ENCODE results near the gene THAP9. TPM values are rescaled to one million over a fixed set of nuclear protein-coding genes. Genes with fewer than 3 reads are reported as not detected.

The THAP9 gene
- total RNA-seq, 2 donors from 2014 or later: 2.7 to 3.9 TPM

GRCh38 chr4:82868572-82868971 is 32.0 kb upstream of the THAP9 start:
- no peak for DNase-seq (ENCODE audit: low spot score)
- Histone ChIP-seq H3K27ac (no peak overlapping the region), H3K9me3 (no peaks in the 10 kb centered on the region), H3K27me3 (replicated peaks; ENCODE audit: insufficient read depth) (no peaks in the 10 kb centered on the region), H3K4me1 (ENCODE audit: control insufficient read depth in 1 of 2, low read depth in 2 of 2) (peaks cover 0 to 13% of the 10 kb centered on the region in 2 donors), H3K4me3 (no peak overlapping the region), H3K36me3 (peaks cover 40% of the 10 kb centered on the region)
- ATAC-seq (ENCODE audit: insufficient number of reproducible peaks, low FRiP score, low read depth): no peak
- TF ChIP-seq, protein P1, sequence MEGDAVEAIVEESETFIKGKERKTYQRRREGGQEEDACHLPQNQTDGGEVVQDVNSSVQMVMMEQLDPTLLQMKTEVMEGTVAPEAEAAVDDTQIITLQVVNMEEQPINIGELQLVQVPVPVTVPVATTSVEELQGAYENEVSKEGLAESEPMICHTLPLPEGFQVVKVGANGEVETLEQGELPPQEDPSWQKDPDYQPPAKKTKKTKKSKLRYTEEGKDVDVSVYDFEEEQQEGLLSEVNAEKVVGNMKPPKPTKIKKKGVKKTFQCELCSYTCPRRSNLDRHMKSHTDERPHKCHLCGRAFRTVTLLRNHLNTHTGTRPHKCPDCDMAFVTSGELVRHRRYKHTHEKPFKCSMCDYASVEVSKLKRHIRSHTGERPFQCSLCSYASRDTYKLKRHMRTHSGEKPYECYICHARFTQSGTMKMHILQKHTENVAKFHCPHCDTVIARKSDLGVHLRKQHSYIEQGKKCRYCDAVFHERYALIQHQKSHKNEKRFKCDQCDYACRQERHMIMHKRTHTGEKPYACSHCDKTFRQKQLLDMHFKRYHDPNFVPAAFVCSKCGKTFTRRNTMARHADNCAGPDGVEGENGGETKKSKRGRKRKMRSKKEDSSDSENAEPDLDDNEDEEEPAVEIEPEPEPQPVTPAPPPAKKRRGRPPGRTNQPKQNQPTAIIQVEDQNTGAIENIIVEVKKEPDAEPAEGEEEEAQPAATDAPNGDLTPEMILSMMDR (IDR thresholded peaks at IDR 0.05): no peak

DNA sequence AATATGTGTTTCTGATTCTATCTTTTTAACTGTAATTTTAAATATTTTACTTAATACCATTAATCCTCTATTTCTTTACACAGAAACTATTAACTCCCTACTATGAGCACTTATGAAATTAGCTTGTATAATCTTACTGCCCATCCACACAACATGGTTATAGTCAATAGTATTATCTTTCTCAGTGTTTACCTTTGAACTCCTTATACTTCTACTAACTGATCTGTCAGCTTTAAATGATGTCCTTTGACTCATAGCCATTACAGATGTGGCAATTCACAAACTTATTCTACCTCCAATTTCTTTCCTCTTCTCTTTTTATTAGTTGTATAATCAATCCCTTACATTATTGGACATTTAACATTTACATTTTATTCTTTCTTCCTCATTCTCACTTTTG is 15.1 kb upstream of the THAP9 start:
- H3K4me3 ChIP-seq: no peak overlapping the region
- no peaks in the 10 kb centered on the region for H3K27me3 ChIP-seq (replicated peaks; ENCODE audit: insufficient read depth)
- H3K36me3 ChIP-seq: peaks cover under 1% of the 10 kb centered on the region
- DNase-seq (ENCODE audit: low spot score) (no peak), ATAC-seq (ENCODE audit: insufficient number of reproducible peaks, low FRiP score, low read depth) (no peak)
- TF ChIP-seq, protein P1 (IDR thresholded peaks at IDR 0.05): no peak
- no peak overlapping the region for H3K27ac ChIP-seq
- peaks cover 37 to 53% of the 10 kb centered on the region in 2 donors for H3K4me1 ChIP-seq (ENCODE audit: control insufficient read depth in 1 of 2, low read depth in 2 of 2)
- H3K9me3 ChIP-seq: no peaks in the 10 kb centered on the region

- Histone ChIP-seq H3K27me3 (replicated peaks; ENCODE audit: insufficient read depth) (no peaks in the 10 kb centered on the region), H3K4me3 (peak overlapping the region; percentile 6), H3K9me3 (no peaks in the 10 kb centered on the region), H3K4me1 (ENCODE audit: control insufficient read depth in 1 of 2, low read depth in 2 of 2) (peaks cover 37 to 53% of the 10 kb centered on the region in 2 donors), H3K27ac (peak overlapping the region in 1 of 2 donors; percentile 12), H3K36me3 (no peaks in the 10 kb centered on the region)
- TF ChIP-seq, protein P1 (IDR thresholded peaks at IDR 0.05): no peak
- ATAC-seq (ENCODE audit: insufficient number of reproducible peaks, low FRiP score, low read depth) (no peak), DNase-seq (ENCODE audit: low spot score) (no peak)
Measured at GRCh38 chr4:82886147-82886942, 14.2 kb upstream of the THAP9 start.

DNA sequence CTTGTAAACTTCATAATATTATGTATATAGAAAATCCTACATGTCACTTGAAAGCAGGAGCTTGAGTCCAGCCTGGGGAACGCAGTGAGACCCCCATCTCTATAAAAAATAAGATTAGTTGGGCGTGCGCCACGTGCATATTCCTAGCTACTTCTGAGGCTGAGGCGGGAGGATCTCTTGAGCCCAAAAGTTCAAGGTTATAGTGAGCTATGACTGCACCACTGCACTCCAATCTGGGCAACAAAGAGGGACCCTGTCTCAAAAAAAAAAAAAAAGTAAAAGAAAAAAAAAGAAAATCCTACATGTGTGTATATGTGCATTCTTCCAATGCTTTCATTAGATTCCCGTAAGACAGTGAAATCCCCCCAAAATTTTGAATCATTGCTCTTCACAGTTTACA is 11.2 kb upstream of the THAP9 start:
- Histone ChIP-seq H3K27ac (no peak overlapping the region), H3K9me3 (no peaks in the 10 kb centered on the region), H3K36me3 (peaks cover 3% of the 10 kb centered on the region), H3K4me1 (ENCODE audit: control insufficient read depth in 1 of 2, low read depth in 2 of 2) (peaks cover 28 to 54% of the 10 kb centered on the region in 2 donors), H3K4me3 (peak overlapping the region; percentile 89), H3K27me3 (replicated peaks; ENCODE audit: insufficient read depth) (no peaks in the 10 kb centered on the region)
- ATAC-seq (ENCODE audit: insufficient number of reproducible peaks, low FRiP score, low read depth) (no peak), DNase-seq (ENCODE audit: low spot score) (no peak)
- TF ChIP-seq, protein P1 (IDR thresholded peaks at IDR 0.05): no peak

DNA sequence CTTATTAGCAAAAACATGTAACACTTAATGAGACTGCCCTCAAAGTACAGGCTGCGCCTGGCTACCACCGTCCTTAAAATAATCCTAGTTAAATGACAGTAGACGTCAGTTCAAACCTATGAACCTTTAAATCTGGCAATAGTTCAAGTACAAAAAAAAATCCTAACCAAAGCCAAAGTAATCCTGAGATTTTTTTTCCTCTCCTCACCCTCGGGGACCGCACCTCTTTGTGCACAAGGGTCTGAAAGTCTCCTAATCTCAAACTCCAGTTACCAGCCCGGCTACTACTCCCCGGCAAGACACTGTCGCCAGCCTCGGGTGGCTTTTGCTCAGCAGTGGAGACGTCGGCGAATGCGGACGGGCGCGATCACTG is 10.0 kb upstream of the THAP9 start:
- peaks cover 26 to 42% of the 10 kb centered on the region in 2 donors for H3K4me1 ChIP-seq (ENCODE audit: control insufficient read depth in 1 of 2, low read depth in 2 of 2)
- ATAC-seq (ENCODE audit: insufficient number of reproducible peaks, low FRiP score, low read depth): peak; percentile 30

More for the DNA sequence above, 10.0 kb upstream of the THAP9 start:
- peak overlapping the region; percentile 95 to 98 for H3K27ac ChIP-seq
- no peaks in the 10 kb centered on the region for H3K9me3 ChIP-seq
- H3K4me3 ChIP-seq: peak overlapping the region; percentile 89
- H3K36me3 ChIP-seq: peaks cover 6% of the 10 kb centered on the region
- TF ChIP-seq, protein P1 (IDR thresholded peaks at IDR 0.05): no peak
- no peak for DNase-seq (ENCODE audit: low spot score)
- no peaks in the 10 kb centered on the region for H3K27me3 ChIP-seq (replicated peaks; ENCODE audit: insufficient read depth)

All from thoracic aorta (tissue), 2 donors.